ENCODE data around the gene CHRNE. TPM values are rescaled to one million over a fixed set of nuclear protein-coding genes. Genes with fewer than 3 reads are reported as not detected.

Gene CHRNE
- total RNA-seq, 1 experiment from 2014 or later = not detected

DNA sequence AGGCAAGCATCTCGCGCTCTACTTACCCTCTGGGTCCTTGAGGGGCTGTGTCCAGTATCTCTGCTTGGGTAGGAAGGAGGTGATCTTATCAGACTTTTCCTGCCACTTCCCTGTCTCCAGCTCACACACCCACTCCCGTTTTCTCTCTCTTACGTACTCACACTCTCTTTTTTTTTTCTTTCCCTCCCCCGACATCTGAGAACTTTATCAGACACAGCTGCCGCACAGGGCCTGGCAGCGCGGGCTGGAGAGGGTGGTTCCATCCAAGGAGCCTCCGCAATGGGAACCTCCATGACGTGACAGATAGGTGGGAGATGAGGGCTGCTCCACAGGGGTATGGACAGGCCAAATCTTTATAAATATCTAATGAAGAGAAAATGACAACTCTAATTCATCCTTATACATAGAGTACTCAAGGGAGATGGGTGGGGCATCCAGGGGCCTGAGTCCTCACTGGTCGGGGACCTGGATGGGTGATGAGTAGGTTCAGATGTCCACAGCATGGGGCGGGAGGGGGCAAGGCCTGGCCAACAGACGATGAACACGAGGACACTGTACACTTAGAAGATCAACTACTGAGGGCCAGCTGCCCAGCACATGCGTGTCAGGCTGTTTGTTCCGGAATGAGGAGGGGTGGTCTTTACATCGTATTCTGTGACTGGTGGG is 46.5 kb downstream of the CHRNE start:
- Mint-ChIP-seq H3K36me3 (ENCODE audit: insufficient read depth, unreplicated experiment) (peaks cover 18% of the 10 kb centered on the region), H3K27ac (ENCODE audit: unreplicated experiment) (no peak overlapping the region), H3K4me1 (ENCODE audit: low read depth, unreplicated experiment) (peaks cover 19% of the 10 kb centered on the region), H3K9me3 (ENCODE audit: unreplicated experiment) (no peaks in the 10 kb centered on the region), H3K4me3 (ENCODE audit: unreplicated experiment) (no peak overlapping the region), H3K27me3 (ENCODE audit: insufficient read depth, unreplicated experiment) (no peaks in the 10 kb centered on the region)
- H3K27me3 ChIP-seq (replicated peaks; ENCODE audit: control insufficient read depth, insufficient read depth, low read length) = no peaks in the 10 kb centered on the region
- ChIA-PET CTCF (no interaction called here), POLR2A (no interaction called here)
- intact Hi-C loops (cut with micrococcal nuclease; ENCODE audit: unreplicated experiment) = no loop called here
- no peak for DNase-seq
- H3K4me3 ChIP-seq (ENCODE audit: low read depth, low read length) = no peak overlapping the region
- no peaks in the 10 kb centered on the region for H3K36me3 ChIP-seq (ENCODE audit: control insufficient read depth, insufficient read depth, low read length)
- peaks cover 14% of the 10 kb centered on the region for H3K4me1 ChIP-seq
- TF ChIP-seq, protein P1, sequence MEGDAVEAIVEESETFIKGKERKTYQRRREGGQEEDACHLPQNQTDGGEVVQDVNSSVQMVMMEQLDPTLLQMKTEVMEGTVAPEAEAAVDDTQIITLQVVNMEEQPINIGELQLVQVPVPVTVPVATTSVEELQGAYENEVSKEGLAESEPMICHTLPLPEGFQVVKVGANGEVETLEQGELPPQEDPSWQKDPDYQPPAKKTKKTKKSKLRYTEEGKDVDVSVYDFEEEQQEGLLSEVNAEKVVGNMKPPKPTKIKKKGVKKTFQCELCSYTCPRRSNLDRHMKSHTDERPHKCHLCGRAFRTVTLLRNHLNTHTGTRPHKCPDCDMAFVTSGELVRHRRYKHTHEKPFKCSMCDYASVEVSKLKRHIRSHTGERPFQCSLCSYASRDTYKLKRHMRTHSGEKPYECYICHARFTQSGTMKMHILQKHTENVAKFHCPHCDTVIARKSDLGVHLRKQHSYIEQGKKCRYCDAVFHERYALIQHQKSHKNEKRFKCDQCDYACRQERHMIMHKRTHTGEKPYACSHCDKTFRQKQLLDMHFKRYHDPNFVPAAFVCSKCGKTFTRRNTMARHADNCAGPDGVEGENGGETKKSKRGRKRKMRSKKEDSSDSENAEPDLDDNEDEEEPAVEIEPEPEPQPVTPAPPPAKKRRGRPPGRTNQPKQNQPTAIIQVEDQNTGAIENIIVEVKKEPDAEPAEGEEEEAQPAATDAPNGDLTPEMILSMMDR (IDR thresholded peaks at IDR 0.05; ENCODE audit: insufficient read depth in 1 of 2, low read depth in 1 of 2, low read length in 1 of 2, severe bottlenecking in 1 of 2, unreplicated experiment in 1 of 2) = no peak
- no peaks in the 10 kb centered on the region for H3K9me3 ChIP-seq
- no TSS peak for BruUV-seq (replicated peaks)

DNA sequence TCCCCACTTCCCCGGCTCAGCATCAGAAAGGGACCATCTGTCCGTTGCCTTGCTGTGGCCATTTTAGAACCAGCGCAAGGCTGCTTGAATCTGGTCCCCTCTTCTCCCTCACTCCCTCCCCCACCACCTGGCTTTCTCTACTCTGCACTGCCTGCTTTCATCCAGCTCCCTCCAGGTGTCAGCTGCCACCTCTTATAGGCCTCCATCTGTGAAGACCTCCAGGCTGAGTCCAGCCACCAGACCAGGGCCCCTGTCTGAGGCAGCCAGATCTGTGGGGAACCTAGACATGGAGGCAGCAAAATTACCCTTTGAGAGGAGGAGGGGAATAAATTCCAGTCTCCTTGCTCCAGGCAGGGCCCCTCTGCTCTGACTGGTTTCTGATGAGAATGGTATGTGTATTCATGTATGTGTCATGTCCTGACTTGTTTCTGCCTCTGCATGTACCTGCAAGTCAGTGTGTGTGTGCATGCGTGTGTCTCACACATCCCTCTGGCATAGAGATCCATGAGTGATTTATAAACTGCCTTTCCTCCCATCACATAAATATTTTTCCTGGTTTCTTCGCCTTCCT is 48.7 kb downstream of the CHRNE start:
- ChIA-PET POLR2A (no interaction called here), CTCF (no interaction called here)
- H3K27me3 ChIP-seq (replicated peaks; ENCODE audit: control insufficient read depth, insufficient read depth, low read length) = no peaks in the 10 kb centered on the region
- no TSS peak for BruUV-seq (replicated peaks)
- Mint-ChIP-seq H3K27me3 (ENCODE audit: insufficient read depth, unreplicated experiment) (no peaks in the 10 kb centered on the region), H3K9me3 (ENCODE audit: unreplicated experiment) (no peaks in the 10 kb centered on the region), H3K36me3 (ENCODE audit: insufficient read depth, unreplicated experiment) (peaks cover 18% of the 10 kb centered on the region), H3K4me3 (ENCODE audit: unreplicated experiment) (peak overlapping the region; percentile 0), H3K4me1 (ENCODE audit: low read depth, unreplicated experiment) (peaks cover 29% of the 10 kb centered on the region), H3K27ac (ENCODE audit: unreplicated experiment) (peak overlapping the region; percentile 54)
- H3K36me3 ChIP-seq (ENCODE audit: control insufficient read depth, insufficient read depth, low read length) = no peaks in the 10 kb centered on the region
- DNase-seq = peak; percentile 50 to 70
- intact Hi-C loops (cut with micrococcal nuclease; ENCODE audit: unreplicated experiment) = no loop called here
- no peak overlapping the region for H3K4me3 ChIP-seq (ENCODE audit: low read depth, low read length)
- TF ChIP-seq, protein P1 (IDR thresholded peaks at IDR 0.05; ENCODE audit: insufficient read depth in 1 of 2, low read depth in 1 of 2, low read length in 1 of 2, severe bottlenecking in 1 of 2, unreplicated experiment in 1 of 2) = no peak
- H3K4me1 ChIP-seq = peaks cover 14% of the 10 kb centered on the region
- H3K9me3 ChIP-seq = no peaks in the 10 kb centered on the region

DNA sequence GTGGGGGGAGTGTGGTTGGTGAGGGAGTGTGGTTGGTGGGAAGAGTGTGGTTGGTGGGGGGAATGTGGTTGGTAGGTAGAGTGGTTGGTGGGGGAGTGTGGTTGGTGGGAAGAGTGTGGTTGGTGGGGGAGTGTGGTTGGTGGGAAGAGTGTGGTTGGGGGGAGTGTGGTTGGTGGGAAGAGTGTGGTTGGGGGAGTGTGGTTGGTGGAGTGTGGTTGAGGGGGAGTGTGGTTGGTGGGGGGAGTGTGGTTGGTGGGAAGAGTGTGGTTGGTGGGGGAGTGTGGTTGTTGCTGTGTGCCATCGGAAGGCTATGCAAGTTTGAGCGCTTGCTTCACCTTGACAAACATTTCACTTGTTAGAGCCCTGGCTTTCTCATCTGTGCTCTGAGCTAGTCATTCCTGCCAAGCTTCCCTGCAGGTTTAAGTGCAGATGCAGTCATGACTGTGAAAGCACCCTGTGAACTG is 49.7 kb downstream of the CHRNE start:
- no peaks in the 10 kb centered on the region for H3K27me3 ChIP-seq (replicated peaks; ENCODE audit: control insufficient read depth, insufficient read depth, low read length)
- H3K9me3 Mint-ChIP-seq (ENCODE audit: unreplicated experiment) = no peaks in the 10 kb centered on the region
- ChIA-PET CTCF (no interaction called here), POLR2A (no interaction called here)
- TF ChIP-seq, protein P1 (IDR thresholded peaks at IDR 0.05; ENCODE audit: insufficient read depth in 1 of 2, low read depth in 1 of 2, low read length in 1 of 2, severe bottlenecking in 1 of 2, unreplicated experiment in 1 of 2) = no peak
- no peak overlapping the region for H3K4me3 ChIP-seq (ENCODE audit: low read depth, low read length)
- no peak overlapping the region for H3K27ac Mint-ChIP-seq (ENCODE audit: unreplicated experiment)
- H3K36me3 ChIP-seq (ENCODE audit: control insufficient read depth, insufficient read depth, low read length) = no peaks in the 10 kb centered on the region
- no peak for DNase-seq
- H3K4me1 Mint-ChIP-seq (ENCODE audit: low read depth, unreplicated experiment) = peaks cover 29% of the 10 kb centered on the region
- no TSS peak for BruUV-seq (replicated peaks)
- intact Hi-C loops (cut with micrococcal nuclease; ENCODE audit: unreplicated experiment) = no loop called here
- H3K36me3 Mint-ChIP-seq (ENCODE audit: insufficient read depth, unreplicated experiment) = peaks cover 18% of the 10 kb centered on the region
- no peaks in the 10 kb centered on the region for H3K27me3 Mint-ChIP-seq (ENCODE audit: insufficient read depth, unreplicated experiment)
- H3K9me3 ChIP-seq = no peaks in the 10 kb centered on the region
- H3K4me1 ChIP-seq = peaks cover 22% of the 10 kb centered on the region
- no peak overlapping the region for H3K4me3 Mint-ChIP-seq (ENCODE audit: unreplicated experiment)
